MG63 (cell line): ENCODE measurements around the gene SLC39A11. TPM values are rescaled to one million over a fixed set of nuclear protein-coding genes. Genes with fewer than 3 reads are reported as not detected.
"Not testable (repeated sequence)": the region's sequence is repeated elsewhere in the genome, so short reads cannot be mapped to it uniquely, and the experiment has no call there.

Source experiments
- DNase-seq: peaks from one replicate; pipeline ENCODE4 v3.0.0-alpha.2; 2020
- H3K27me3 ChIP-seq: fragments of 250-450 bp; sonication (Bioruptor Pico); 2 replicates; pipeline ENCODE4 v1.5.1; 2020; ENCODE audit warnings: mild to moderate bottlenecking, moderate library complexity
- H3K36me3 ChIP-seq: fragments of 250-450 bp; sonication (Bioruptor Pico); 2 replicates; pipeline ENCODE4 v1.5.1; 2020; ENCODE audit warnings: mild to moderate bottlenecking, moderate library complexity
- H3K4me3 ChIP-seq: fragments of 250-450 bp; sonication (Bioruptor Pico); 2 replicates; pipeline ENCODE4 v1.5.1; 2020; ENCODE audit warnings: mild to moderate bottlenecking, moderate library complexity
- H3K9me3 ChIP-seq: fragments of 250-450 bp; sonication (Bioruptor Pico); 2 replicates; pipeline ENCODE4 v1.5.1; 2020; ENCODE audit warnings: mild to moderate bottlenecking, moderate library complexity
- total RNA-seq: library from RNA; depleted of rRNA; stranded (reverse); fragments of >200 nt; shearing (Covaris generic); gene quantifications from 2 replicates; pipeline ENCODE4 v1.2.3, GENCODE V29; 2014; ENCODE audit warnings: low replicate concordance

The SLC39A11 gene
- total RNA-seq, 1 experiment from 2014 or later = 13.7 TPM

DNA sequence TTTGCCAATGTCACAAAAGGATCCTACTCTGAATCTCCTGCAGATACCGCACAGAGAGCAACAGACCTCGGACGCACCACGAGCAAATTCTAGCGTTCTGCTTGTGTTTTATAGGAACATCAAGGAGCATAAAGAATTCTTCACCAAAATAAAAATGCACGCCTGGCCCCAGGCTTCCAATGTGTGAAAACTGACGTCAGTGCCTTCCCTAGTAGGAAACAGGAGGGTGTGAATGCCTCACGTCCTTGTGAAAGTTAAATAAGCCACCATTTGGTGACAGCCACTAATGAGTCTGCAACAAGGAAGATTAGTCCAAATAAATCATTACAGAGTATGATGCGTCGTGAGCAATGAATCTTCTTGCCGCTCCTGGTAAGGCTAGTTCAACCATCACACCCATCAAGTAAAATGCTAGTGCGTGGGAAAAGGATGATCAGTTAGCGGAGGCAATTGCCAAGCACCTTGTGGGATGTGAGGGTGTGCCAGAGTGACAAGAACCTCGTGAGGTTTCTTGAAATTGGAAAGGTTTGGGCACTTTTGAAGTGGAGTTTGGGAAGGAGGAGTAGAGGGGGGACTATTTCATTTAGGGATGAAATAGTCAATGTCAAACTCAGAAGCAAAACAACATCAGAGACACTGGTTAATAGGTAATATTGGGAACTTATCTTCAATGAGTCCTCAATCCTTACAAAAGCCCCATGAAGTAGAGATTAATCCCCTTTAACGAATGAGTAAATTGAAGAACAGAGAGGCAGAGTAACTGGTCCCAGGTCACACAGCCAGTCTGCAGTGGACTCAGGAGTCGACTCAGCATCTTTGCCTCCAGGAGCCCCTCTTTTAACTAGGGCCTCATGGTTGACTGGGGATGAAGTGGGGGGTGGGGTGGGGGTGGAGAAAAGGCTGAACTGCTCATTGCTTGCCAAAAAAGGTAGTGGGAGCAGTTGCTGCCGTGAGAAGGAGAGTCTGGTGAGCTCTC lies 238.8 kb downstream of the SLC39A11 start:
- Histone ChIP-seq H3K4me3 (no peak overlapping the region), H3K36me3 (no peaks in the 10 kb centered on the region), H3K27me3 (no peaks in the 10 kb centered on the region), H3K9me3 (no peaks in the 10 kb centered on the region)
- no peak for DNase-seq

DNA sequence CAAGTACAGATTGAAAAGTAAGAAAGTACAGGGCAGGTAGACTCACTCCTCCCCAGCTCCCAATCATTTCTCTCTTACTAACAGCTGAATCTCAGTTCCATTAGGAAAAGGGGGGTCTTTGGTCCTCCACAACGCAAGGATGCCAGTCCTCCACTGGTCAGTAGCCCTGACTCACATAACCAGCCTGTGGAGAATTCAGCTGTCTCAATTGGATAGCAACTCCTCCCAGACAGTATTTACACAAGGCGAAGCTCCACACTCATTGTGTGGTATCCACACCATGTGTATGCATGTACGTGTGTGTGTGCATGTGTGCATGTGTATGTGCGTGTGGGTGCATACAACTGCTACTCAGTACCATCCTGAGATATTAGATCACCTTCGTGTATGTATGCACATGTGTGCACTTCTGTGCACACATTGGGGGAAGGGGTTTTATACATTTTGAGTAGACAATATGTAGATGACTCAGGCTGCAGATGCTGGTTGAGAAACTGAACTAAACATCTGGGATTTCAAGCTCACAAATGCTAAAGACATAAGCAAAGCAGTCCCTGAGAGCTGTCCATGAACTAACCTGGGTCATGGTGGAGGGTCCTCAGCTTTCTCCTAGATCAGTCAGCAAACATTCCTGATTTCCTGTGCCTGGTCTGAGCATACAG lies 240.1 kb downstream of the SLC39A11 start:
- Histone ChIP-seq H3K27me3 (no peaks in the 10 kb centered on the region), H3K36me3 (no peaks in the 10 kb centered on the region), H3K9me3 (no peaks in the 10 kb centered on the region), H3K4me3 (no peak overlapping the region)
- DNase-seq = no peak

DNA sequence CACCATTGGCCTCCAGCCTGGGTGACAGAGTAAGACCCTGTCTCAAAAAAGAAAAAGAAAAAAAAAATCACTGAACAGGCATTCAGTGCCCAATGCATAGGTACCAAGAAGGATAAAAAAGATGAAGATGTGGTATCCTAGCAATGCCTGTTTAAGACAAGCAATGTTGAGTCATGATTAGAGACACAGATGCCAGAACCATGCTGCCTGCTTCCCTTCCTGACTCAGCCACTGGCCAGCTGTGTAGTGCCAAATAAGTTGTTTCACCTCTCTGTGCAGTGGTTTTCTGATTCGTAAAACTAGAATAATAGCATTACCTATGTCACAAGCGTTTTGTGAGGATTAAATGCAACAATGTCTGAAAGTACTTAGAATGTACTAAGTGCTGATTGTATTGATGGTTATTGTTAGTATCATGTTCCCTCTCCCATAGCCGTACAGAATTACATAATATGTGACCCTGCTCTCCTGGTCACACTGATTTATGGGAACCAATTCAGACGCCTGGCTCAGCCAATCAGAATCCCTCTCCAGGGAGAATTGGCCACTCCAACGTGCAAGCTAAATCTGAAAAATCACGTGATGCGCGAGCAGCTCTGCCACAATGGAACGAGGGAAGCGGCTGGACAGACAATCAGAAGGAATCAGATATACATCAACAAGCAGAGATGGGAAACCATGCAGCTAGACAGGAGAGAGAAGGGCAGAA lies 241.9 kb downstream of the SLC39A11 start:
- DNase-seq = peak; percentile 82
- Histone ChIP-seq H3K9me3 (no peaks in the 10 kb centered on the region), H3K4me3 (no peak overlapping the region), H3K27me3 (no peaks in the 10 kb centered on the region), H3K36me3 (no peaks in the 10 kb centered on the region)

DNA sequence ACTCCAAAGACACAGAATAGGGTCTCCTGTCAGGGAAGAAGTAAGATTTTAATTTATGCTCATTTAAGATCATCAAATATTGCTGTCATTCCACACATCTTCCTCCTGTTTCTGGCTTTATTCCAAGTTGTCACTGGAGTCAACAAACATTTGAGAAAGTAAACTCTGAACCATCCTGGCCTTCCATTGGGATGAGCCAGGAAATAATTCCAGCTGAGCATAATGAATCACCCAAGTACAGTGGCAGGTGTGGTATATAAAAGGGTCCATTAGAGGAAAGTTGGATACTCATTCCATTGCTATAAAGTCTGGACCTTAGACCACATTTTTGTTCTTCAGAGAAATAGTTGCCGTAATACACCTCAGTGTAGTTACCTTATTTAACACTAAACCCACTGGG lies 246.1 kb downstream of the SLC39A11 start:
- no peaks in the 10 kb centered on the region for H3K27me3 ChIP-seq
- no peak overlapping the region for H3K4me3 ChIP-seq
- no peaks in the 10 kb centered on the region for H3K9me3 ChIP-seq
- no peak for DNase-seq
- H3K36me3 ChIP-seq = no peaks in the 10 kb centered on the region

DNA sequence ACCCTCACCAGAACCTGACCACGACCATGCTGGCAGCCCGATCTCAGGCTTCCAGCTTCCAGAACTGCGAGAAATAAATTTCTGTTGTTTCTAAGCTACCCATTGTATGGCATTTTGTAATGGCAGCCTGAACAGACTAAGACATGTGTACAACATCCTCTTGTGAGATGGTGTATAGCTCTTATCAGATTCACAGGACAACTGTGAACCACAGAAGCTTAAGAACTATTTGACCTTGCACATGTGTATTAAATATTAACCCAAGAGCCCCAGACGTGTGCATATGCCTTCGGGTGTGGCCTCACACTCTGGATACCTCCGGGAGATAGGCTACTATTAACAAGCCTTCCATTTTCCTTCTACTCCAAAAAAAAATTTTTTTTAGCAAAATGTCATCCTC lies 248.9 kb downstream of the SLC39A11 start:
- H3K4me3 ChIP-seq = no peak overlapping the region
- no peaks in the 10 kb centered on the region for H3K27me3 ChIP-seq
- no peaks in the 10 kb centered on the region for H3K36me3 ChIP-seq
- no peak for DNase-seq
- H3K9me3 ChIP-seq = no peaks in the 10 kb centered on the region; the same call in 1 of the 2 replicates

DNA sequence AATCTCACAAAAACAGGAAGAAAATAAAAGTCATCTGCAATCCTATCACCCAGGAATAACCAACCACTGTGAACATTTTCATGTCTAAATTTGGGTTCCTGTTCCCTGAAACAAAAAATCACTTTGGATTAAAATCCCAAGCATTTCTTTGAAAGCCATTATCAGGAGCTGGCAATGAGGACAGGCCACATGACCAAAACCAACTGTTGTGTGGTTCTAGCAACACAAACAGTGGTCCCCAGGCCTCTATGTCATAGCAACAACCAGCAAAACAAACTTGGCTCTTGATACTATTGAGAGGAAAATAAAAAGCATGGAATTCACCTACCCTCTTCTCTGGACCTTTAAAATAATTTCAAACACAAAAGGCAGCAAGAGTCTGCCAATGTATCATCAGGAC lies 252.5 kb downstream of the SLC39A11 start:
- Histone ChIP-seq H3K27me3 (no peaks in the 10 kb centered on the region), H3K4me3 (no peak overlapping the region), H3K36me3 (no peaks in the 10 kb centered on the region), H3K9me3 (no peaks in the 10 kb centered on the region; the same call in 1 of the 2 replicates)
- DNase-seq = no peak

DNA sequence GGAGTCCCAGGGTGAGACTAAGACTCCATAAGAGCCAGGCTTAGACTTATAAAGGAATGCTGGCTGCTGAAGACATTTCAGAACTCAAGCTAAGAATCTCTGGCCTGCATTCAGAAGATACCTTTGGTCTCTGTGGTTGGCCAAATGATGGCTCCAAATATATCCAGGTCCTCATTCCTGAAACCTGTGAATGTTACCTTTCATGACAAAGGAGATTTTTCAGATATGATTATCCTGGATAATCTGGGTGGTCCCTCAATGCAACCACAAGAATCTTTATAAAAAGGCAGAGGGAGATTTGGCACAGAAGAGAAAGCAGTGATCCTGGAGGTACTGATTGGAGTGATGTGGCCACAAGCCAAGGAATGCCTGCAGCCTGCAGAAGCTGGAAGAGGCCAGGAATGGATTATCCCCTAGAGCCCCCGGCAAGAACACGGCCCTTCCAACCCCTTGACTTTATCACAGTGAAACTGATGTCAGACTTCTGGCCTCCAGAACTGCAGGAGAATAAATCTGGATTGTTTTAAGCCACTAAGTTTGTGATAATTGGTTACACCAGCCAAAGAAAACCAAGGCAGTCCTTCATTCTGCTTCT lies 253.3 kb downstream of the SLC39A11 start:
- no peaks in the 10 kb centered on the region for H3K27me3 ChIP-seq
- H3K9me3 ChIP-seq = no peaks in the 10 kb centered on the region; the same call in 1 of the 2 replicates
- H3K36me3 ChIP-seq = no peaks in the 10 kb centered on the region
- no peak overlapping the region for H3K4me3 ChIP-seq
- DNase-seq = peak; percentile 2

DNA sequence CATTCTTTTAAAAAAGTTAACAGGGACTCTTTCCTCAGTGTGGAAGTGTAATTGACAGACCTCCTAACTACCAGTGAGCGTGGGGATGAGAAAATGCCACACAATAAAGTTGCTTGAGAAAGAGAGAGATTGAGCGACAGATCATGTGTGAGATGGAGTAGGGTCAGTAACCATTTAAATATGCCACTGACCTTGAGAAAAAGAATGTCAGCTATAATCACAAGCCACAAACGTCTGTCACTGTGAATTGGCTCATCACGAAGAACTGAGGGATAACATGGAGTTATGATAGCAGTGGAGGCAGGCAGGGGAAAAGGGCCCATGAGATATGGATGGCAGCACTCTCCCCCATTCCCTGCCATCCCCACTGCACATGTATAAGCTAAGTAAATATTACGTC lies 253.9 kb downstream of the SLC39A11 start:
- Histone ChIP-seq H3K4me3 (no peak overlapping the region), H3K27me3 (no peaks in the 10 kb centered on the region), H3K36me3 (no peaks in the 10 kb centered on the region), H3K9me3 (no peaks in the 10 kb centered on the region; the same call in 1 of the 2 replicates)
- no peak for DNase-seq

DNA sequence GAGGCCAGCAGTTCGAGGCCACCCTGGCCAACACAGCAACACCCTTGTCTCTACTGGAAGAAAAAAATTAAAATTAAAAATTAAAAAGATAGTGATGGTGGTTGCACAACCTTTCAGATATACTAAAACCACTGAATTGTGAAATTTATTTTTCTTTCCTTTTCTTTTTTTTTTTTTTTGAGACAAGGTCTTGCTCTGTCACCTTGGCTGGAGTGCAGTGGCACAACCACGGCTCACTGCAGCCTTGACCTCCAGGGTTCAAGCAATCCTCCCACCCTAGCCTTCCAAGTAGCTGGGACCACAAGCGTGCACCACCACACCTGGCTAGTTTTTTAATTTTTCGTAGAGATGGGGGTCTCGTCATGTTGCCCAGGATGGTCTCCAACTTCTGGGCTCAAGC lies 254.4 kb downstream of the SLC39A11 start:
- no peaks in the 10 kb centered on the region for H3K27me3 ChIP-seq
- H3K9me3 ChIP-seq = no peaks in the 10 kb centered on the region; the same call in 1 of the 2 replicates
- no peak overlapping the region for H3K4me3 ChIP-seq
- H3K36me3 ChIP-seq = no peaks in the 10 kb centered on the region
- DNase-seq = no peak

DNA sequence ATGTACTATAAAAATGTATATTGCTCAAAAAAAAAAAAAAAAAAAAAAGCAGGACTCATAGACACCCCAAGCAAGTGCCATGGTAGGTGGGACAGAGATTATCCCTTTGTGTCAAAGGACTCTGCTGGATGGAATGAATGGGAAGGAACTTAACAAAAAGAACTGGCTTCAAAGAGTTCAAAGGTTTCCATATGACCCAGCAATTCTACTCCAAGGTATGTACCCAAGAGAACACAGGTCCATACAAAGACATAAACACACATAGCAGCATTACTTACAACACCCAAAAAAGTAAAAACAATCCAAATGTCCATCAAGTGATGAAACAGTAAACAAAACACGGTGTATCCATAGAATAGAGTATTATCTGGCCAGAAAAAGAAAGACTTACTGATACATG lies 255.2 kb downstream of the SLC39A11 start:
- Histone ChIP-seq H3K27me3 (no peaks in the 10 kb centered on the region), H3K9me3 (no peaks in the 10 kb centered on the region; the same call in 1 of the 2 replicates), H3K4me3 (no peak overlapping the region), H3K36me3 (no peaks in the 10 kb centered on the region)
- DNase-seq = no peak

DNA sequence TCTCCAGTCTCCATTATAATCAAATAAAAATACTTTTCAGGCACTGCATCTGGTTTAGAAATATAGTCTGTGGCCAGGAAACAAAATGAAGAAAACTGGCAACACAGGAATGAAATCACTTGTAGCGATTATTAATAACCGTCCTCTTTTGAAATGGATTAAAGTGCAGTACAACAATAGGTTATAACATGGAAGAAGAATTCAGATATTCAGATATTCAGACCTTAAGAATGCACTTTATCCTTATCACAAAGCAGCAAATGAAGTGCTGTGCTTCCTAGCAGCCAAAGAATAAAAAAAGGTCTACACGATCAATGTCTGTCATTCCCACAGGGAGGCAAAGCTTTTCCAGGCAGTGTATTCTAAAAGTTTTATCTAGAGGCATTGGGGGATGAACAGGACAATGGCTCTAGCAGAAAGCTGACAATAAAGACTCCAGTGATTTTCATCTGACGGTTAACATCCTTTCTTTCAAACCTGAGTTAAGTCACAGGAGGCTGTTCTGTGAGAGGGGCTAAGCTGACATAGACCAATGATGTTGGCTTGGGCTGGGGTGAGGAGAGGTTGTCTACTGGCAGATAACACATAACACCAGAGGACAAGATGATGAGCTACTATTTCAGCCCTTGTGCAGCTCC lies 259.2 kb downstream of the SLC39A11 start:
- Histone ChIP-seq H3K27me3 (no peaks in the 10 kb centered on the region), H3K36me3 (no peaks in the 10 kb centered on the region), H3K9me3 (no peaks in the 10 kb centered on the region), H3K4me3 (no peak overlapping the region)
- DNase-seq = no peak

DNA sequence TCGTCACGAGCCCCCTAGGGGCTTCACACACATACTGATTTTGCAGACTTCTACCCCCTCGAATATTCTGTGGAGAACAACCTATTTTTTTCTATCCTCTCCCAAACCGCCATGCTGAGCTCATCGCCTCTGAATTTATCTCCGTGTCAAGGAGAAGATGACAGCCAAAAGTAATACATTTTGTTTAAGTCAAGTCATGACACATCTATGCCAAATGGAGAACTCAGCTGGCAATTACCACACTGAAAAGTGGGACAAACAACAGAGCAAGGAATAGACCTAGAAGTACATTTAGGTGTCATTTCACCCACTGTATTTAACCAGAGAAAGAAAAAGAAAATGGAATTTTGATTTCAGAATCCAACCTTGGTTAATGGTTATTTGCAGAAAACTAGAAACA lies 260.2 kb downstream of the SLC39A11 start:
- Histone ChIP-seq H3K36me3 (no peaks in the 10 kb centered on the region), H3K4me3 (no peak overlapping the region), H3K9me3 (no peaks in the 10 kb centered on the region), H3K27me3 (no peaks in the 10 kb centered on the region)
- DNase-seq = no peak

DNA sequence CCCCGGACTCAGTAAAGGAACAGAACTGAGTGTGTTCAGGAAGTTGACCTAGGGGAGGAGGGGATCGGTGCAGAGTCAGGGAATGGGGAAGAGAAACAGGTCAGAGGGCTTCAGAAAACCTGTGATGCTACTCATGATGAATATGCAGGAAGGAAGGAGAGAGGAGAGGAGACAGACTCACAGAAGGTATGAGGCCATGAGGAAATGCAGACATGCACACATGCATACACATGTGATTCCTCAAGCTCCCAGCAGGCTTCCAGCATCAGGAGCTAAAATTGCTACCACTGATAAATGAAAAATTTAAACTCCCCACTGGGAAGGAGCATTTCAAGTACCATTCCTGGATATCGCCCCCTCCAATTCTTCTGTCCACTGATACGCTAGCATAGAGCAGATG lies 262.6 kb downstream of the SLC39A11 start:
- Histone ChIP-seq H3K4me3 (no peak overlapping the region), H3K27me3 (no peaks in the 10 kb centered on the region), H3K9me3 (peaks cover 17% of the 10 kb centered on the region), H3K36me3 (no peaks in the 10 kb centered on the region)
- DNase-seq = no peak

DNA sequence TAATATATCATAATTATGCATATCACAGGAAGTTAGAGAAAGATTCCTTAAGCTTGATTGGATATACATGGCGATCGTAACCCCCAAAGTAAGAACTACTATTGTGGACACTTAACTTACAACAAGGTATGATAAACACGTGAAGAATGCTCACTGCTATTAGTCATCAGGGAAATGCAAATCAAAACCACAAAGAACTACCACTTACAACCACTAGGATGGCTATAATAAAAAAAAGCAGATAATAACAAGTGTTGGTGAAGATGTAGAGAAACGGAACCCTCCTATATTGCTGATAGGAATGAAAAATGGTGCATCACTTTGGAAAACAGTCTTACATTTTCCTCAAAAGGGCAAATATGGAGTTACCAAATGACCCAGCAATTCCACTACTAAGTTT lies 265.9 kb downstream of the SLC39A11 start:
- DNase-seq = no peak

DNA sequence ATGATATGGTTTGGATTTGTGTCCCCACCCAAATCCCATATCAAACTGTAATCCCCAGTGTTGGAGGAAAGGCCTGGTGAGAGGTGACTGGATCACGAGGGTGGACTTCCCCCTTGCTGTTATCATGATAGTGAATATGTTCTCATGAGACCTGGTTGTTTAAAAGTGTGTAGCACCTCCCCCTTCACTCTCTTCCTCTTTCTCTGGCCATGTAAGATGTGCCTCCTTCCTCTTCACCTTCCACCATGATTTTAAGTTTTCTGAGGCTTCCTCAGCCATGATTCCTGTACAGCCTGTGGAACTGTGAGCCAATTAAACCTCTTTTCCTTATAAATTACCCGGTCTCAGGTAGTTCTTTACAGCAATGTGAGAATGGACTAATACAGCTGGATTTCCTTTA lies 266.4 kb downstream of the SLC39A11 start:
- peaks cover 26% of the 10 kb centered on the region for H3K9me3 ChIP-seq
- H3K27me3 ChIP-seq, H3K4me3 ChIP-seq, DNase-seq, H3K36me3 ChIP-seq: not testable (repeated sequence)

More for the DNA sequence above, 265.9 kb downstream of the SLC39A11 start:
- H3K4me3 ChIP-seq = no peak overlapping the region
- peaks cover 26% of the 10 kb centered on the region for H3K9me3 ChIP-seq
- no peaks in the 10 kb centered on the region for H3K27me3 ChIP-seq
- no peaks in the 10 kb centered on the region for H3K36me3 ChIP-seq

DNA sequence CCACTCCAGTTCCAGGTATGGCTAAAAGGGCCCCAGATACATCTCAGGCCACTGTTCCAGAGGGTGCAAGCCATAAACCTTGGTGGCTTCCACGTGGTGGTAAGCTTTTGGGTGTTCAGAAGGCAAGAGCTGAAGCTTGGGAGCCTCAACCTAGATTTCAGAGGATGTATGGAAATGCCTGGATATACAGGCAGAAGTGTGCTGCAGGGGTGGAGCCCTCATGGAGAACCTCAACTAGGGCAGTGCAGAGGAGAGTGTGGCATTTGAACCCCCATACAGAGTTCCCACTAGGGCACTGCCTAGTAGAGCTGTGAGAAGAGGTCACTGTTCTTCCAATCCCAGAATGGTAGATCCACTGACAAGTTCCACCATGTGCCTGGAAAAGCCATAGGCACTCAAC lies 267.3 kb downstream of the SLC39A11 start:
- no peak for DNase-seq
- Histone ChIP-seq H3K27me3 (no peaks in the 10 kb centered on the region), H3K4me3 (no peak overlapping the region), H3K36me3 (no peaks in the 10 kb centered on the region), H3K9me3 (peaks cover 26% of the 10 kb centered on the region)
